SH-SY5Y (cell line): Measurements from ENCODE around the gene GLS.

Experiments used
- GATA2 ChIP-seq: IDR thresholded peaks from 2 replicates; pipeline ENCODE4 v1.6.1; 2011; ENCODE audit warnings: mild to moderate bottlenecking, low read depth, low read length
- GATA3 ChIP-seq: IDR thresholded peaks from 2 replicates; pipeline ENCODE4 v1.6.1; 2011; ENCODE audit warnings: low read depth, mild to moderate bottlenecking, low read length, moderate library complexity

Gene GLS

DNA sequence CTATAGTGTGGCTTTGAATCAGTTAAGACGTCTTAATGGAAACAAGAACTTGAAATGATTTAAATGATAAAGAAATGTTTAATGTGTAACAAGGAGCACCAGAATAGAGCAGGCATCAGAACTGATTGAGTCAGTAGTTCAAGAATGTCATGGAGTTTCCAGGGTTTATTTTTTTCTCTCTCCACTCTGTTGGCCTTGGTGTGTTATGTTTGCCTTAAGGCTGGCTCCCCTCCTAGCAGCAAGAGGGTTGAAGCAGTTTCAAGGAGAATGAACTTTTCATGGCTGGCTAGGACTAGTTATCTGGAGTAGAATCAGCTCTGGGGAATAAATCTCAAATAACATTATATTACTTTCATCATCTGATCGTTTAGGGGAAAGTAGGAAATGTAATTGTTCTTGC, 13.4 kb upstream of the GLS start:
- no peak for TF ChIP-seq GATA3
- no peak for TF ChIP-seq GATA2

DNA sequence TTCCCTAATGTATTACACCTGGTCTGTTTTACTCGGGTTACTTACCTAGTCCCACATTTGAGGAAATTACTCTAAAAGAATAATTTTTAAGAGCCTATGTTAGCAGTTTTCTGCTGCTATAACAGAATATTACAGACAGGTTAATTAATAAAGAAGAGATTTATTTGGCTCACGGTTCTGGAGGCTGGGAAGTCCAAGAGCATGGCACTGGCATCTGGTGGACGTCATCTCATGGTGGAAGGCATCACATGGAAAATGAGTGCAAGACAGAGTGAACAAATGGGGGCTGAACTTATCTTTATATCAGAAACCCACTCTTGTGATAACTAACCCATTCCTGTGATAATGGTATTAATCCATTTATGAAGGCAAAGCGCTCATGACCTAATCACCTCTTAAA, 12.8 kb upstream of the GLS start:
- TF ChIP-seq GATA2 = no peak
- no peak for TF ChIP-seq GATA3

DNA sequence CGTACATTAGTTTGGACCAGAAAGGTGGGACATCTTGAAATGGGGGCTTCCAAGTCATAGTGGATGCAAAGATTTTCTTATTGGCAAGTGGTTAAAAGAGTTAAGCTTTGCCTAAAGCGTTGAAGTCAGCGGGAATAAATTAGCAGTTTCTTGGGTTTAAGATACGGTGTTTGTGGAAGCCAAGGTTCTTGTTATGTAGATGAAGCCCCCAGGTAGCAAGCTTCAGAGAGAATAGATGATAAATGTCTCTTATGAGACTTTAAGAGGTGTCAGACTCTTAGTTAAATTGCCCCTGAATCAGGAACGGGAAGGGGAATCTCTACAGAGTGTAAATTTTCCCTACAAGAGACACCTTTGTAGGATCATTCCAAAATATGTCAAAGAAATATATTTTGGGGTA, 10.9 kb upstream of the GLS start:
- TF ChIP-seq GATA2 (no peak), GATA3 (no peak)

DNA sequence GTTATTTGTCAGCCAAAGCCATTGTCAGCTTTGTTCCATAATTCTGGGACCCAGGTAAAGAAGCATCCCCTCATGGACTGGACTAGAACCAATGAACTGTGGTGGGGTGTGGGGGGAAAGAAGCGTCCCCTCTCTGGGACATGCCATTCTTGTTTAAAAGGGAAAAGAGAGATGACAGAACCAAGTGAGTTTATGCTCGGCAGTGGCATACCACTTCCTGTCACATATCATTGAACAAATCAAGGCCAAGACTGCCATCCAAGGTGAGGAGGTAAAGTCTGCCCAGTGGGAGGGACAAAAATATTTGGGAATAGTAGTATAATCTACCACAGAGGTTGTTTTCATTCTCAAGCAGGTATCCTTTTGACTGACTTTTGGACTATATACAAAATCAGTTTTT, 4.7 kb upstream of the GLS start:
- TF ChIP-seq GATA3 = no peak

DNA sequence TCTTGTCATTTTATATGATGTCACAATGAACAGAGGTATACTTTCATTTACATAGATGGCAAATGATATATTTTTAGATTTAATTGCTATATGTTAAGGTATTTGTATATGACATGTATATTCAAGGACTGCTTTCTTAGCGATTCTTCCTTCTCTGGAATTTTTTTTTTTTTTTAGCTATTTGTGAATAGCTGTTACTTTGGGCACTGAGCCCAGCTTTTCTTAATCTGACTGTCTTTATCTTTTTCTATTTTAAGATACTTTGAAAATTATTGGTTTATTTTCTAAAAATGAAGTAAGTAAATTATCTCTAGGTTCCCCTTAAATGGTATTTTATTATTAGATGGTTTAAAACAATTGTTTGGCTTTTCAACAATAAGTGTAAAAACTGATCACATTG, 4.0 kb upstream of the GLS start:
- TF ChIP-seq GATA2 (no peak), GATA3 (no peak)

DNA sequence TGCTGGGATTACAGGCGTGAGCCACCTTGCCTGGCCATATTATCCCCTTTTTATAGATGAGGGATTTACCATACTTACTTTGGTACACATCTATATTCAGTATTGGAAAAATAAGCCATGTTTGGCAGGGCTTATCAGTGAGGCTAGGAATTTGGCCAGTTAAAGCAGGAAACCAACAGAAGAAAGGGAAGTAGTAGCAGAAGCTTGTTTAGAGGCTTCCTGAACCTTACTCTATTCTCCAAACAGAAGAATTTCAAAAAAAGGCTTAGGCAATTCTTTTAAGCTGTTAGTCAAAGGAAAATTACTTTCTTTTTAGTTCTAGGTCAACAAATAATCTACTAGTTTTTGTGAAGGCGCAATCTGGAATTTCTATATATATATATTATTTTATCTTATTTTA, 3.2 kb upstream of the GLS start:
- TF ChIP-seq GATA2 (no peak), GATA3 (no peak)

DNA sequence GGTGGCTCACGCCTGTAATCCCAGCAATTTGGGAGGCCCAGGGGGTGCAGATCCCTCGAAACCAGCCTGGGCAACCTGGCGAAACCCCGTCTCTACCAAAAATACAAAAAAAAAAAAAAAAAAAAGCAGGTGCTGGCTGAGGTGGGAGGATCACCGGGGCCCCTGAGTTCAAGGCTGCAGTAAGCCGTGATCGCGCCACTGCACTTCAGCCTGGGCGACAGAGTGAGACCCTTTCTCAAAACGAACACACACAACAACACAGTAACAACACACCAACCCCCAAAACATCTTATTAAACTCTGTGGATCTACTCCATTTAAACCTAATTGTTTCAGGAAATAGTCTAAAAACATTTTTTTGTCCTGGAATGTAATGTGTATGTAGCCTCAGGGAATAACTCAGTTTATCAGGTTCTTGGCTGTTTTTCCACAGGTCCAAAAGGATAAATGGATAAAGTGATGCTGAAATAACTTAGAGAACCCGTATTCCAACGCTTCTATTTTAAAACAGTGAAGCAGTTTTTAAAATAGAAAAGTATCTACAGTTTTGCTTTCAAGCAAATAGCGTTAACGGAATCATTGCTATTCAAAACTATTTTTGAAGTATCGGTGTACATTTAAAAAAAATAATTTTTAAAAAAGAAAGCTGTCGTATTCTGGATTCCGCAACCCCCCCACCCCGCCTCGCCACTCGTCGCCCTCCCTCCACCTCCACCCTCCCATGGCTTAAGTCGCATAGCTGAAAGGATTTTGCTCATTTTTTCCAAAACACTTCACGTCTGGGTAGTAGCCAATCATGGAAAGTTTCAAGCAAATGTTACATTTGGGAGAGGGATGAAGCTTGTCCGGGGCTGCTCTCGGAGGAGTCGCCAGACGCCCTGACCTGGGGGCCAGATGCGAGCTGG, 895 bp upstream of the GLS start:
- TF ChIP-seq GATA3 = no peak
- no peak for TF ChIP-seq GATA2

DNA sequence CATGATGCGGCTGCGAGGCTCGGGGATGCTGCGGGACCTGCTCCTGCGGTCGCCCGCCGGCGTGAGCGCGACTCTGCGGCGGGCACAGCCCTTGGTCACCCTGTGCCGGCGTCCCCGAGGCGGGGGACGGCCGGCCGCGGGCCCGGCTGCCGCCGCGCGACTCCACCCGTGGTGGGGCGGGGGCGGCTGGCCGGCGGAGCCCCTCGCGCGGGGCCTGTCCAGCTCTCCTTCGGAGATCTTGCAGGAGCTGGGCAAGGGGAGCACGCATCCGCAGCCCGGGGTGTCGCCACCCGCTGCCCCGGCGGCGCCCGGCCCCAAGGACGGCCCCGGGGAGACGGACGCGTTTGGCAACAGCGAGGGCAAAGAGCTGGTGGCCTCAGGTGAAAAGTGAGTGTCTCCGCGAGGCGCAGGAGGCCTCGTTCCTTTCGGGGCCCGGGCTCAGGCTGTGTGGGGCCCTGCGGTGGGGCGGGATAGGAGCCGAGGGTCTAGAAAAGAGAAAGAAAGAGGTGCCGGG, 520 bp downstream of the GLS start:
- no peak for TF ChIP-seq GATA3
- TF ChIP-seq GATA2 = no peak

DNA sequence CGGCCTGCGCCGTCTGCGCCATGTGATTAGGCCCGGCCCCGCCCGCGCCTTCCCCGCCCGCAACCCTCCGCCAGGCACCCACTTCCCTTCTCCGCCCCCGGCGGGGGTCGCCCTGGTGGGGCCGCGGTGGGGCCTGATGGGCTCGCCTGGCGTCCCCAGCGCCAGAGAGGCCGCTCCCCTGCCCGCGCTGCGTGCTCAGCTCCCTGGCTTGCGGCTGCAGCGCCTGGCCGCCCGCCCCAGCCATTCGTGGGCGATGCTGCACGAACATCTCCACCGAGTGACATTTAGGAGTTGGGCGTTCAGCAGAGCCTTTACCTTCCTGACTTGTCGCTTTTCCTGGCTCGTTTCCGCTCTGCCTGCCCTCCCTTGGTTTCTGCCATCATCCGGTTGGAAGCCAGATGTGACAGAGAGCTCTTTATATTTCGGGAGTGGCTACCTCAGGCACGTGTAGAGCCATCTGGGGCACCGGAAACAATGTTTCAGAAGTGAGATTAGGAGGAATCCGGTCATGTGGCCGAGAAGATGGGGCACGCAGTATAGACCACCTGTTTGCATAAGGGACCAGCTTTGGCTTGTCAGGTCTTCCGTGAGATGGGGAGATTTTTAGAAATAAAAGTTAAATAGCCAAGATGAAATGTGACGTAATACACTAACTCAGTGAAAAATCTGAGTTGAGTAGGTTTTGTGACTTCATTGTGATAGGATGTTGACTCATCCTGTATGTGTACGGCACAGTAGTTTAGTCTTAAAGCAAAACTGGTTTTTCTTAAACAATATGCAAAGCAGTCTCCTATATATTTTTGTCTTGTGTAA, 1.2 kb downstream of the GLS start:
- TF ChIP-seq GATA3 (no peak), GATA2 (no peak)

DNA sequence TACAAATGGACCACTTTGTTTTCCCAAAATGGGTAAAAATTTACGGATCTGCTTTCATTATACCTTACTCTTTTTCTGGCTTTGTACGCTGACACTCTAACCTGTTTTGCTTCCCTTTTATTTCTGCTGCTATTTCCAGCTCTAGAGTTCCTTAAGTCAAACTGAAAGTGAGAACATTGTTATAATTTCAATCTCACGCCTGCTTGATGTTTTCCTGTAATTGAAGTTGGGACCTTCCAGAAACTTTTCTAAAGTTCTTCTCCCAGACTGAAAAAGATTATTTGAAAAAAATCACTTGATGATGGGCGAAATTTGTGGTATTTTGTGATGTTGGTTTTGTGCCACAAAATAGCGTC, 1.8 kb downstream of the GLS start:
- TF ChIP-seq GATA3 (no peak), GATA2 (no peak)

DNA sequence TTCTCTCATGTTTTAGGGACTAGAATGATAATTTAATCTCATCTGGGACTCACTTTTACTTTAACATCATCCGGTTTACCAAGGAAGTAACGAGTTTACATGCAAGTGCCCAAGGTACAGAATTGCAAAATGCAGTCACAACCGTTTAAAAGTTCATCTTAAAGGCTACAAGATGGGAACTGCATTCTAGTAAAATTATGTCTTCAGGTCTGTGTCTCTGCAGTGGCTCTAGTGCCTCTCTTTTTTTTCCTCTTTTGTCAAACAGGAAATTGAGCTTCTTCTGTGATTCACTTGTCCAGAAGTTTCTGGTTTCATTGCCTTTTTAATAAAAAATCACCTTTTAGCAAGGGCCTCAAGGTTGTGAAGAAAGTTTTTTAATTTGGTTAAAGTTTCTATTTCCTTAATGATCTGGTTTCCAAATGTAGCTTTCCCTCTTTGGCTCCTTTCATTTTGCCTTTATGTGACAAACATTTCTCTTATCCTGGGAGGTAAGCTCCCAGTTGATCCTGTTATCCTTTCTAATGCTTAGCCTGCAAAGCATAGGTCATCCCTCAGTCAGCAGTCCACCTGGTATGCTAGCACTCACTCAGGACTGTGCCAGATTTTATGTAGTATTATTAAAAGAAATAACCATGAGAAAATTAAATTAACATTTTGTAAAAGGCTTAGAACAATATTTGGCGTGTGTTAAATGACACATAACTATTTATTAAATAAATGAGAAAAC, 2.4 kb downstream of the GLS start:
- TF ChIP-seq GATA3 = no peak
- TF ChIP-seq GATA2 = no peak

DNA sequence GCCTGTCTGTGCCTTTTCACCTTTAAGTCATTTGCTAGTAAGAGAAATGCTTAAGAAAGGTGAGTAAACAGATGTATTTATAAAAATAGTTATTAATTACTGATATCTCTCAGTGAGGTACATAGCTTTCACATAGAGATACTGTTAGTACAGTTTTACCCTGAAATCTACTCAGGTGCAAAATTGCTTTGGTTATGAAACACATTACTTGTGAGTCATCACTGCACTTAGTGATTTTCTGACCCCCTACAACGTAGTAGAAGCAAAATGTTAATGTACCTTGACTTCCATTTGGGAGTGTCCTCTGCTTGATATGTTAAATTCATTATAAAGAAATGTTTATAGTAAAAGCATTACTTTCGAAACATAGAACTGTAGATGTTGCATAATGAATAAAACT, 6.5 kb downstream of the GLS start:
- no peak for TF ChIP-seq GATA2
- no peak for TF ChIP-seq GATA3

DNA sequence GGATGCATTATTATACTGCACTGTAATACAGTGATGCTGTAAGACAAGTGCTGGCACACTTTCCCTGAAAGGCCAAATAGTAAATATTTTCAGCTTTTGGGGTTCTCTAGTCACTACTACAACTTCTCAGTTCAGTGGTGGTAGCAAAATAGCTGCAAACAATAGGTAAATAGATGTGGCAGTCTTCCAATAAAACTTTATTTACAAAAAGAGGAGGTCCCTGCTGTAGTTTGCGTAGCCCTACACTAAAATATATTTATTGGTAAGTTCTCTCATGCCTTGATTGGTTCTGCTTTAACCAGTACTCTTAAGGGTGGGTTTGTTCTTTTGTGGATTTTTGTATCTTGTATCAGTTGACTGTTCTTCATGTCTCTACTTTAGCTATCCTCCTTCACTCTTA, 7.8 kb downstream of the GLS start:
- TF ChIP-seq GATA3 (no peak), GATA2 (no peak)

DNA sequence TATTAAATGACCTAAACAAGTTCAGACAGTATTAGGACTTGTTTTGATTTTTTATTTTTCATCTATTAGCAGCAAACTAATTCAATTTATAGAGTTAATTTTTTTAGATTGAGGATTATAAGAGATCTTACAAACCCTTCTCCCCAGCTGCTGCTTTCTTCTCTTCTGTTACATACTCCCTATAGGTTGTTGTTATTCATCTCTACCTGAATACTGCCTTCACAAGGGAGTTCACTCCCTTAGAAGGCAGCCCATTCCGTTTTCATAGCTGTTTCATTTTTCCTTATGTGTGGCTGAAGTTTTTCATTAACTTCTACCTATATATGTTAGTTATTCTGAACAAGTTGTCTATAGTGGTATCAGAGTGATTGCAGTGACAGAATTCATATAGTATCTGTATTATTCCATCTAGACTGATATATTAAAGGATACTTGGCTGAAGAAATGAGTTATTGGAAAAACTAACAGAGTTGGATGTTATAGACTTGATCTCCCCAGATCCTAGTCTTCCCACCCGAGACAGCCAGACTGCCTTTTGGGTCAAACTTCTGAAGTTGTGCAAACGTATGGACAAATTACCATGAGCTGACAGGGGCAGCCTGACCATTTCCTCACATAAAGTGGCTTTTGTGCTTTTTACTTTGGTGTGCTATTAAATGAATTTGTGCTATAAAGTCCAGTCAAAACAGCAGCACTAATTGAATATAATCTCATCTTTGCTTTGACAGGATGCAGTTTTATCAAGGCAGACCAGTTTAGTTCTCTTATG, 8.7 kb downstream of the GLS start:
- TF ChIP-seq GATA2 (no peak), GATA3 (no peak)

DNA sequence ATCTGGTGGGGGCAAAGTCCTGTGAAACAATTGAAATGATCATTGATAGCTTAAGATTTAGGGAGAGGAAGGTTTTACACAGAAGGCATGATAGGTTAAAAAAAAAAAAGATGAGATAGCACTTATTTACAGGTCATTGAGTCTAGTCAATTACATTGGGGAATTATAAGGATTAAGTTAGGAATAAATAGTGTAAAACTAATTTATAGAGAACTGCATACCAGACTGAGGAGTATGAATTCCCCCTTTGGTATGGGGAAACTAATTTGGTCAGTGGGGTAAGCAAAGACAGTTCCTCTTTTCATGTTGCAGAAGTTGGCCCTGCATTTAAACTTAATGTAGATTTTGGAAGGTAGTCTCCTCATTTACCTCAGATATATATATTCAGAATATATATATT, 10.8 kb downstream of the GLS start:
- TF ChIP-seq GATA2 = no peak
- TF ChIP-seq GATA3 = no peak
